Effector CD4-positive, alpha-beta T cell (primary cell): ENCODE results near the gene FABP3. TPM values are rescaled to one million over a fixed set of nuclear protein-coding genes. Genes with fewer than 3 reads are reported as not detected.

Experiments used
- DNase-seq: peaks from one replicate; pipeline ENCODE4 v3.0.0-alpha.2; 2020
- total RNA-seq: gene quantifications from one replicate; lab custom pipeline; 2026; lab: John Stamatoyannopoulos, UW

The FABP3 gene
- total RNA-seq = not detected

DNA sequence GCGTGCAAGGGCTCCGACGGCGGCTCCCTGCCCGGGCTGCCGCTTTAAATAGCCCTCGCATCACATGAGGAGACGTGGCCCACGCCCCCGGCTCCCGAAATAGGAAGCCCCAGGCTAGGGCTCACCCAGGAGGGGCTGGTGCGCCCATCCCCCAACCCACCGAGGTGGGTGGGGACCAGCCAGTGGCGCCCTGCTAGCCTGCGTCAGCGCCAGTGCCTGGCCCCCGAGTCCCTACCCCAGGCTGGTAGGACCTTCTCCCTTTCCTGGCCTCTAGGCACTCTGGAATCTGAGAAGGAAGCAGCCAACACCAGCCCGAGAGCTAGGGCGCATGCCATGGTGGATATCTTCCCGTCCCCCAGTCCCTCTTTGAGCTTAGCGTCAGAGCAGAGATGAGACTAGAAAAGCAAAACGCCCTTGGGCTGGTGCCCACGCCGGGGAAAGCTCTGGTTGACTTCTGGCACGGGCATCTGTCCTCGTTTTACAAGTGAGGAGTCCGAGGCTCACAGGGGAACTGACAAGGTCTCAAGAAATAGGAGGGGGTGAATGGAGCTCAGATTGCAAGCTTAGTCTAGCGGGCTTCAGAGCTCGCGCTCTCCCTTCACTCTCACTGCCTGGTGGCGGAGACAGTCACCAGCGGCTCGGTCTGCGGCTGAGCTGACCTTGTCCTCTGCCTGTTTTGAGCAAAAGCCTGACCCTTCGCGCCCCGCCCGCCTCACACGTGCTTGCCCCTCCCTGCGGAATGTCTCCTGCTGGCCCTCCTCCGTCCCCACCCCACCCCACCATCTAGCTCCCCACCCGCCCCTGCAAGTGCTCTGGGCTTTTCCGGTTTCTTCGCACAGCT lies at the start of gene FABP3:
FABP3 (minus strand) TSS at position 21 of the 841 bp plus-strand sequence. CDS start 62 bp downstream, outside the sequence.
- no peak for DNase-seq

DNA sequence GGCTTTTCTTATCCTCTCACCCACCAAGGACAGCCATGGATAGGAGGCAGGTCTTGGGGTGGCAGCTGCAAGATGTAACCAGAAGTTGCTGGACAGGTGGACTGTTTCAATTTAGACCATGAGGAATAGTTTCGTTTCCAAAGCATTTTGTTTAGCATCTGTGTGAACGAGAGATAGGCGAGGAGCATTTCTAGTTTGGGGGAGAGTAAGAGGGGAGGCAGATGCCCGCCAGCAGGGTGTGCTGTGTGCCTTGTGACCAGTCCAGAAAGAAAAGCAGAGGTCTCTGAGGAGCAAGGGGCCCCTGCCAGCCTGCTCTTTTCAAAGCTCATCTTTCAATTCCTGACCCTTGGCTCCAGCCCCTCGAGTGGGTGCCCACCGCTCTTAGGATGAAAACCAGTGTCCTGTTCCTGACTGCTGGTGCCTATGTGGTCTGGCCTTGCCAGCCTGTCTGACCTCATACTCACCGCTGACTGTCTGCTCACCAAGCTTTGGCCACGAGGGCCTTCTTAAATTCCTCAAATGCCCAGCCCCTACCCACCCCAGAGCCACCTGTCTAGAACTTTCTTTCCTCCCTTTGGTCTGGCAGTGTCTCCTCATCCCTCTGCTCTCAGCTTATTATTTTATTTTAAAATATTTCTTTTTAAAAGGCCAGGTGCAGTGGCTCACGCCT lies 48.6 kb upstream of the FABP3 start:
- no peak for DNase-seq

DNA sequence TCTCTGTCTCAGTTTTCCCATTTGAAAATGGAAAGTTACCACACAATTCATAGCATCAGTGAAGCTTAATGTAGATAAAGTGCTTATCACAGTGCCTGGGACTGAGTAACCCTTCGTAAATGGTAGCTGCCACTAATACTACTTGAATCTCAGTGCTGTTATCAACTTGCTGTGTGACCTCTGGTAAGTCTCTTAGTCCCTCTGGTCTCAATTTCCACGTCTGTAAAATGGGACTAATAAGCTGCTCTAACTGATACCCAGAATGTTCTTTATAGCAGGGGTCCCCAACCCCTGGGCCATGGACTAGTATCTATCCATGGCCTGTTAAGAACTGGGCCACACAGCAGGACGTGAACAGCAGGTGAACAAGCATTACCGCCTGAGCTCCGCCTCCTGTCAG lies 47.8 kb upstream of the FABP3 start:
- no peak for DNase-seq

DNA sequence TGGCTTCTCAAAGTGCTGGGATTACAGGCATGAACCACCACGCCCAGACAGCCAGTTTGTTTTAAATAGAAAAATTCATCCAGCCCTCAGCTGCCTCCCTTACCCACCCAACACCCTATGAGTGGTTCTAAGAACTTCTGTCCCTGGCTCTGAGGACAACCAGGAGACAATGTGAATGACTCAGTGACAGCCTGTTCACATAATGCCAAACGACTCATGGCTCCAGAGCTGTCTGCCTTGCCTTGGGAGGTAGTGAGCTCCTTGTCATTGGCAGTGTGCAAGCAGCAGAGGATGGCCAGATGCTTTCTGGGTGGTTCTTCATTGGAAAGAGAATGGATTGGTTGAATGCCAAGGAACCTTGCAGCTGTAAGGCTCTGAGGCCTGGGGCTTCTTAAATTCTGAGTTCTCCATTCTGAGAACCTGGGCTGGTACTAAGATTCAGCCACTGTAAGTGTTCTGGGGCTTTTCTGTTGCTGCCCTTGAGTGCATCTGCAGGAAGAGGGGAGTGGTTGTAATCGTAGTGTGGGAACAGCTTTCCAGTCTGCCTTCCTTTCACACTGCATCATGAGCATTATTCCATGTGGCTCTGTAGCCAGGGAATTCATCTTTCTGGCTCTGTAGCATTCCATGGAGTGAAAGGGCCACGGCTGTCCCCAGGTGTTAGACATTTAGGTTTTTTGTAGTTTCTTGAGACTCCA lies 45.9 kb upstream of the FABP3 start:
- DNase-seq = no peak

DNA sequence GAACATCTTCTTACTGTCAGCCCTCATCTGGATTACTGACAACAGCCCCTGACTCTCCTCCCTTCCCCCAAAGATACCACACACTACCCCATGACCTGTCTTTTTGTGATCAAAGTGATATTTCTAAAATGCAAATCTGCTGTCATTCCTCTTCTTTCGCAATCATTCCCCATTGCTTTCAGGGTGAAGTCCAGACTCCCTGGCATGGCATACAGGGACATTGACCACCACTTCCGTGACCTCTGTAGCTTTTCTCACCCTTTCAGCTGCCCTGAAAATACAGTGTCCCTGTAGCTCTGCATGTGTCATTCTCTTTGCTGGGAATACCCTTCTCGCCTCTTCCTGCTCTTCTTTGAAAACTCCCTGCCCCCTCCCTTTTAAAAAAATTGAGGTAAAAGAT lies 44.3 kb upstream of the FABP3 start:
- no peak for DNase-seq

DNA sequence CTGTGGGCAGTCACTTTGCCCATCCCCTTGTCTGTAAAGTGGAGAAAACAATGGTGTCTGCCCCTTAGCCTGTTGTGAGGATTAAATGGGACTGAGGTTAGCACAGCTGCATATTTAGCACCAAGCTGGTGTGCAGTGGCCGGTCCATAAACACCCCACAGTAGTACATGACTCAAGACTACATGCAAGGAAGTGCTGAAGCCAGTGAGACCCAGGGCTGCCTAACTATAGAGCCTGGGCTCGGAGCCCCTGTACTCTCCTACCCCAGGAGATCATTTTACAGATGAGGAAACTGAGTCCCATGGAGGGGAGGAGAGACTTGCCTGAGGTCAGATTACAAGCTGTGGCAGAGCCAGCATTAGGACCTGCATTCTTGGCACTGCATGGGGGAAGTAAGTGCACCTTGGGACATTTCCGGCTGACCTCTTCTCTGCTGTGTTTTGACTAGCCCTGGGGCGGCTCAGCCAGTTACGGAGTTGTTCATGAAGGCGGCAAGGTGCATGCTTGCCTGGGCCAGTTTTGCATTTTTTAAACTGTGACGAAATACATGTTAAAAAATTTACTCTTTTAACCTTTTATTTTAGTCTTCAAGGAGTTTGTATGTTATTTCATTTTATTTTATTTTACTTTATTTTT lies 43.3 kb upstream of the FABP3 start:
- no peak for DNase-seq

DNA sequence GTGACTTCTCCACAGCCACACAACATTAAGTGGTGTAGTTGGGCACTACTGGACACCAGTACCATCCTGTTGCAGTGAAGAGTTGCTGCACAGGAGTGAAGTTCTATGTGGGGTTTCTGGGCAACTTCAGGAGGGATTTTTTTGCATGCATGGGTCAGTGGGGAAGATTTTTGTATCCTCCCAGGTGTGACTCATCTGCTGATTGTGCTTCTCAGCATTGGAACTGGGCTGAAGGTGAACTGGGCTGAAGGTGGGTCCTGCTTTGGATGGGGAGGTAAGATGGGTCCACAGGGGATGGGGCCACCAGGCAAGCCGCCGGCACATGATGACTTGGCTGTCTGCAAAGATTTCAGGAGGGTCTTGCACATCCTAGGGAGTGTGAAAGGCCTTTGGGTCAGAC lies 42.8 kb upstream of the FABP3 start:
- no peak for DNase-seq

DNA sequence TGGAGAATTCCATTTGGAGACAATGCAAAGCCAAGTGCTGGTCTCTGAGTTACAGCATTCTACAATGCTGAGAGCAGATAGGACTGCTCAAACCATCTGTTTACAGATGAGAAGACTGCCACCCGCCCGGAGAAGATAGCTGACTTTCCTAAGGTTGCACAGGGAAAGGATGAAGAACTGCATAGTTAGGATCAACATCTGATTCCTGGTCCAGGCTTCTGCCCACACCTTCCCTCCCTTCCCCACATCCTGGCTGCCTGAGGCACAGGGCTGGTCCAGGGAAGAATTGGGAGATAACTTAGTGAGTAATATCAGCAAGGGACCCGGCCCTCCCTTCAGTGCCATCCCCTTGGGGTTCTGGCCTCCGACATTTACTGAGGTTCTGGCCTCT lies 42.1 kb upstream of the FABP3 start:
- DNase-seq = no peak

DNA sequence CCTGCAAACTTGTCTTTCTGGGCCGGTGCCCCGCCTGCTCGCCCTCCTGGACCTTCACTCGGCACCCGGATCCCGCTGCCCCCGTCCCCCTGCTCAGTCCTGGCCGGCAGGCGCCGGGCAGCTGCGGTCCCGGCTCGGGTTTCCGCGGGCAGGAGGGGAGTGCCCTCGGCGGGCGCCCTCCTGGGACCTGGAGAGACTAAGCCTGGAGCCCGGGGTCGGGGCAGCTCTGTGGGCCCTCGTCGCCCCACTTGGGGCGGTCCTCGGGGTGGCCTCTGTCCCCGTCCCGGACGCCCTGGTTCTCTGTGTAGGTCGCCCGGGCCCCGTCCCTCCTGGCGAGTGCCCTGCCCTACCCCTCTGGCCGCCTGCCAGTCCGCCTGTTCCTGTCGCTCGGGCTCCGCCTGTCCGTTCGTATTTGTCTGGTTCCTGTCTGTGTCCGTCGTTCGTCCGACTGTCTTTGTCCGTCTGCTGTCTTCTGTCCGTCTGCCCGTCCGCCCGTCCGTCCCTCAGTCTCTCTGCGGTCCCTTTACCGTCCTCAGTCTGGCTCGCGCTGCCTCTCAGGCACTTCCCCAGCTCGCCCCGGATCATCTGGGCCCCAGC lies 40.6 kb upstream of the FABP3 start:
- DNase-seq = no peak

DNA sequence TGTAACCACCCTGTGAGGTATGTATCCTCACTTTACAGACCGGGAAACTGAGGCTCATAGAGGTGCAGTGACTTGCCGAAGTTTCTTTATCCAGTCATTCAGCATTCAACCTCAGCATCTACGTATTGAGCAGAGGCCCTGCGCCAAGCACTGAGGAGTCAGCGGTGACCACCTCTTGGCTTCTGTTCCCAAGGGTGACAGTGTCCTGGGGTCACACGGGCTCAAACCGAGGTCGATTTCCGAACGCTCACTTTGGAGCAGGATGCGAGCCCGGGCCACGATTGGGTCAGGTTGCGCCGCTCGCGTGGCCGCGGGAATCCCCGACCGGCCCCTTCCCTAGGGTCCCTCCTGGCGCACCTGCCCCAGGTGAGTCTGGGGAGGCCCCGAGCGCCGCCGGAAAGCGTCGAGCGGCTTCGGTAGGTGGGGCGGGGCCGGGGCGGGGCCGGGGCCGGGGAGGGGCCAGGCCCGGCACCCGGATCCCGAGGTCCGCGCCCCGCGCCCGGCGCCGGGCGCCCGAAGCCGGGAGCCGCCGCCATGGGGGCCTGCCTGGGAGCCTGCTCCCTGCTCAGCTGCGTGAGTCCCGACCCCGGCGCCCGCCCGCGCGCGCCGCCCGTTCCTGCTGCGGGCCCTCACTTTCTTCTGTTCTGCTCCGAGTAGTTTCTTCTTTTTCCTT lies 40.0 kb upstream of the FABP3 start, which contains the start of gene SERINC2:
SERINC2 (plus strand) TSS at position 482 of the 673 bp plus-strand sequence; CDS start at position 535, 53 bp downstream.
- DNase-seq = no peak

DNA sequence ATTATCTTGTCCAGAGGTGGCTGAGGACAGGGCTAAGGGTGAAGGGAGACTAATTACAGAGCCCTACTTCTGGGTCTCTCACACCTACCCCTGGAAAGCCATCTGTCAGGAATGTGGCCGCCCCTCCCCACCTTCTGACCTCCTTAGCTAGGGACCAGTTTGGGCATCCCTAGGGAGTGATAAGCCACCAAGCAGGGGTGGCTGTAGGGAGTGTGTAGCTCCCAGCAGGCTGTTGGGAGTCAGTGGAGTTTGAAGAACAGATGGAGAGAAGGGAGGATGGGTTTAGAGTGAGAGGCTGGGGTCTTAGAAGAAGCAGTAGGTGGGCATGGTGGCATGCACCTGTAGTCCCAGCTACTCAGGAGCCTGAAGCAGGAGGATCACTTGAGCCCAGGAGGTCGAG lies 39.3 kb upstream of the FABP3 start:
- DNase-seq = no peak

DNA sequence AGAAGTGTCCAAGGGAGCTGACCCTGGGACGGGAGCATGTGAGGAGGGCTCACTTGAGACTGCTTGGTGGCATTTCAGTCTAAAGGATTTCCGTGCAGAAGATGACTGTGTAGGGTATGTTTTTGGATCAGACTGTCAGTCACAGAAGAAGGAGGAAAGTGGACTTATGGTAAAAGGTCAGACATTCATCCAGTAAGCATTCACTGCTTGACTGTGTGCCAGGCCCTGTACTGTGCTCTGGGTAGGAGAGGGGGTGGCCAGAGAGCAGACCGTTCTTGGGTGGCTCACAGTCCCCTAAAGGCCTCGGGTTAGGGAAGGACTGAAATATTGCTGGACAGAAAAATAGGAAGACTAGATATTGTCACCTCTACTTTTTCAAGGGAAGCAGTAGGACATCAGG lies 38.0 kb upstream of the FABP3 start:
- DNase-seq = no peak

DNA sequence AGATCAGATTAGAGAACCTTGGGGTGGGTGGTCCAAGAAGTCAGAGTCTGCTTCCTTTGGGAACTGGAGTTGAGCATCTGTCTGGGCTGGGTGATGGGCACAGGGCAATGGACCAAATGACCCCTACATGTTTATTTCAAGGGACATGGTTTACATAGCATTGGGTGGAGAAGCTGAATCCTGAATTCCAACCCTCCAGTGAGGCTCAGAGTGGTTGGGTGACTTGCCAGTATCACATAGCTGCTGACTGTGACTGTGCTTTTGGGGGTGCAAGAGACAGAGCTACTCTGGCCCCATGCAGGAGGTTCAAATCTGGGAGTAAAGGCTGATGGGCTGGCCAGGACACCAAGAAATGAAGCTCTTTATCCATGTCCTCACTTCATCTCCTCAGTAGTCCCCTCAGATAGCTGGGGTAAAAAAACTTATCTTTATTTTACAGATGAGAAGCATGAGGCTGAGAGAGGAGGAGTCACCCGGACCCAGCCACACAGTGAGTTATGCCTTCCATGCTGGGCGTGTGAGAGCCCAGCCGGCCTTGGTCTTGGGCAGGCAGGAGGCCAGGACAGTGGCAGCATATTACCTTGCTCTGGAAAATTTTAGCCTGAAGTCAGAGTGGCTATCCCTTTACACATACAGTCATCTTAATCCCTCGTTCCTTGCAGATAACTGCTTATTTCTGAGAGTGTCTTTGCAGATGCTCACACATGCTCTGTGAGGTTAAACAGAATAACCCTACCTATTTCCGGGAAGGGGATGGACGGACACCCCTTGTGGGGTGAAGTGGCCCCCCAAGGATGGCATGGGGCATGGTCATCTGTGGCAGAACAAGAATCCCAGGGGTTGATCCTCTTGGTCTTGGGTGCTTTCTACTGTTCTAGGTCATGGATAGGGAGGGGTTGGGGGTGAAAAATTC lies 37.3 kb upstream of the FABP3 start:
- no peak for DNase-seq

DNA sequence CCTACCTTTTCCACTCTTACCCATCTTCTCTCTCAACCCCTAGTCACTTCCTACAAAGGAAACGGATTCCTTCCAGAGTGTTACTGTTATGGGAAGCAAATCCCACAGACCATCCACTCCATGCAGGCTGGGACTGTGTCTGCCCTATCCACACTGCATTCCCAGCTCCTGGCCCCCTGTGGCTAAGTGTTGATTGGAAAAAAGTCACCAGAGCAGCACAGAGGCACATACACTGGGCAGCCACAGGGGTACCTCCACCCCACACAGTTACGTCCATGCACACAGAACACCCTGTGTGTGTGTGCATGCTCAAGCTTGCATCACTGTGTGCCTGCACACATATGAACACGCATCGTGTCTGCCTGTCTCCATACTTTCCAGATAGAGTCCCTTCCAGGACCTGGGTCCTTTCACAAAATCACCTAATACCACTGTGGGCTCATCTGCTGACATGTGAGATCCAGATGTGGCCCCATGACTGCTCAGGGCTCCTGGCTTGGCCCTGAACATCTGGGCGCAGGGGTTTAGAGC lies 36.0 kb upstream of the FABP3 start:
- DNase-seq = no peak

DNA sequence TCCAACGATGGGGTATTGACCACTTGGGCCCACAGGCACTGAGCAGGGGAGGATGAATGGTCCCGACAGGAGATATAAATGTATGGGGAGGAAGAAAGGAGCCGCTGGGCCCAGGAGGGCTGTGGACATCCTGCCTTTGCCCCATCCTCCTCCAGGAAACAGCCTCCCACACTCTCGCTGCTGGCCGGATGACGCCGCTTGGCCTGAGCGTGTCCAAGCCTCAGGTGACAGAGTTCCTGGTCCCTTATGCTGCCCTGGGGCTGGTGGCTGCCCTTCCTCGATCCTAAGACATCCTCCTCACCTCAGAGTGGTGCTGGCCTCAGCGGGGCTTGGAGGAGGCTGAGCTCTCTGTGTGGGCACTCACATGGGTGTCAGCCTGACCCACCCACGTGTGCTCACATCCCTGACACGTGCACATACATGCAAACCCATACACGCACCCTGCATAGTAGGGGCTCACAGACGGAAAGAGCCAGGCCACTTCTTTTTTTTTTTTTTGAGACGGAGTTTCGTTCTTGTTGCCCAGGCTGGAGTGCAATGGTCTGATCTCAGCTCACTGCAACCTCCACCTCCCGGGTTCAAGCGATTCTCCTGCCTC lies 34.3 kb upstream of the FABP3 start:
- DNase-seq = no peak

DNA sequence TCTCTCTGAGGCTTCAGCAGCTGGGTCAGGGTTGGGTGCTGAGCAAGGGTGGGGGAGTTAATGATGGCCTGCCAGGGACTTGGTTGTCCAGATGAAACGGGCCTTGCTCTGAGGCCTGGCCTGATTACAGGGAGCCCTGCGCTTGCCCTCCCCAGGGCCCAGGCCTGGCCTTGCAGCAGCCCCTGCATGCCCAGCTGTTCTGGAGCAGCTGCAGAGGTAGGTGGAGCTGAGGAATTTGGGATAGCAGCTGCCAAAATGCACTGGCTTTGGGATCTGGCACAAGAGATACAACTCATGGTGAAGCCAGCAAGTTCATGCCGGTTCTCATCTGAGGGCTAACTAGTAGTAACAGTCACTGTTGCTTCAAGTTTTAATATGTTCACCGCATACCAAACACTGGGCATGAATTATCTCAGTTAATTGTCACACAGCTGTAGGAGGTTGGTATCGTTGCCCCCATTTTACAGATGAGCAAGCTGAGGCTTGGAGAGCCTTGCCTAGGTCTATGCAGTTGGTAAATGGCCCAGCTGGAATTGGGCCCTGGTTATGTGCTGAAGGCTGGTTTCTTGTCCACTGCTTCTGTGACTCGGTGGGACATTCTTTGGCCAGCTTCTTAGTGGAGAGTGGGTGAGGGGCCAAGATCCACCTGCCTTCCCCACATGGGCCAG lies 32.8 kb upstream of the FABP3 start:
- DNase-seq = no peak

DNA sequence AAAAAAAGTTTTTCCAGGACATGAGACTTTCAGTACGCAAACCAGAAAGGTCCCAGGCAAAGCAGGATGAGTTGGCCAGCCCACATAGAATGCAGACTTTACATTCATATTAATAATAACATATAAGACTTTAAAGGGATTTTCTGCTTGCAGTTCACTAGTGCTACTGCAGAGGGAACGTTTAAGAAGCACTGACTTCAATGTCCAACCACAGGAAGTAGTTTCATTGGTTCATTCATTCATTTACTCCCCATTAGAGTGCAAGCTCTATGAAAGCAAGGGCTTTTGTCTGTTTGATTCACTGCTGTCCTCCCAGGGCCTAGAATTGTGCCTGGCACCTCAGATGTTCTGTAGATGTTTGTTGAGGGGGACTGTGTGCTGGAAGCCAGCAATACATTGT lies 28.4 kb upstream of the FABP3 start:
- DNase-seq = no peak

DNA sequence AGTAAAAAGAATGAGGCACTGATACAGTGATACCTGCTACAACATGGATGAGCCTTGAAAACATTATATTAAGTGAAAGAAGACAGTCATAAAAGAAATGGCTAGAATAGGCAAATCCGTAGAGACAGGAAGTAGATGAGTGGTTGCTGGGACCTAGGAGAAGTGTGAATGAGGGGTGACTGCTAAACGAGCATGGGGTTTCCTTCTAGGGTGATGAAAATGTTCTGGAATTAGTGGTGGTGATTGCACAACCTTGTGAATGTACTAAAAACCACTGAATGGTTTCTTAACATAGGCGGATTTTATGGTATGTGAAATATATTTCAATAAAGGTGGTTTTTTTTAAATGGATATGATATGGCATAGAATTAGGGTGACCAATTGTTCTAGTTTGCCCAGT lies 27.5 kb upstream of the FABP3 start:
- no peak for DNase-seq

DNA sequence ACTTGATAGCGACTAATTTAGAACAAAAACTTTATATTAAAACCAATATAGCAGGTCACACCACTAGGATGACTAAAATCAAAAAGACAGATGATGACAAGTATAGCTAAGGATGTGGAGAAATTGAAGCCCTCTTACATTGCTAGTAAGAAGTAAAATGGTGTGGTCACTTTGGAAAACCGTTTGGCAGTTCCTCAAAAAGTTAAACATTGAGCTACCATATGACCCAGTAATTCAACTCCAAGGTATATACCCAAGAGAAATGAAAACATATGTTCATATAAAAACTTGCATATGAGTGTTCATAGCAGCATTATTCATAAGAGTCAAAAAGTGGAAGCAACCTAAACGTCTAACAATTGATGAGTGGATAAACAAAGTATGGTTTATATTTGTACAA lies 27.1 kb upstream of the FABP3 start:
- DNase-seq = no peak

DNA sequence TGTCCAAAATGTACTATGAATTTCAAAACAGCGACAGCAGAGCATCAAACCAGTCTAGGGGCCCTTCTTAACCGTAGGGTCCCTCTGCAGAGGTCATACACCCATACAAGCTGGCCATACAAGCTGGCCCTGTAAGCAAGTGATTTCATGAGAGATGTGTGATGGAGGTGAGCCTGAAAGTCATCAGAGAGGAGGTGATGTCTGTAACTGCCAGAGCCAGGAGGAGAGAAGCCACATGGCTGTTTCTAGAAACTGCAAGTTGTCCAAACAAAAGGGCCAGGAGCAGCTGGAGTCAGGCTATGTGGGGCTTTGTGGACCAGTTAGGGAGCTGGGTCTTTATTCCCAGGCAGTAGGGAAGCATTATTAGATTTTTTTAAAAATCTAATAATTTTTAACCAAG lies 25.4 kb upstream of the FABP3 start:
- no peak for DNase-seq
